Activated T-cell treated with anti-CD3 and anti-CD28 coated beads for 24 hours (primary cell): ENCODE data around the gene GBE1.

Experiments used
- DNase-seq: peaks from one replicate; pipeline ENCODE4 v3.0.0-alpha.2; 2020; ENCODE audit warnings: low read depth

Gene GBE1

DNA sequence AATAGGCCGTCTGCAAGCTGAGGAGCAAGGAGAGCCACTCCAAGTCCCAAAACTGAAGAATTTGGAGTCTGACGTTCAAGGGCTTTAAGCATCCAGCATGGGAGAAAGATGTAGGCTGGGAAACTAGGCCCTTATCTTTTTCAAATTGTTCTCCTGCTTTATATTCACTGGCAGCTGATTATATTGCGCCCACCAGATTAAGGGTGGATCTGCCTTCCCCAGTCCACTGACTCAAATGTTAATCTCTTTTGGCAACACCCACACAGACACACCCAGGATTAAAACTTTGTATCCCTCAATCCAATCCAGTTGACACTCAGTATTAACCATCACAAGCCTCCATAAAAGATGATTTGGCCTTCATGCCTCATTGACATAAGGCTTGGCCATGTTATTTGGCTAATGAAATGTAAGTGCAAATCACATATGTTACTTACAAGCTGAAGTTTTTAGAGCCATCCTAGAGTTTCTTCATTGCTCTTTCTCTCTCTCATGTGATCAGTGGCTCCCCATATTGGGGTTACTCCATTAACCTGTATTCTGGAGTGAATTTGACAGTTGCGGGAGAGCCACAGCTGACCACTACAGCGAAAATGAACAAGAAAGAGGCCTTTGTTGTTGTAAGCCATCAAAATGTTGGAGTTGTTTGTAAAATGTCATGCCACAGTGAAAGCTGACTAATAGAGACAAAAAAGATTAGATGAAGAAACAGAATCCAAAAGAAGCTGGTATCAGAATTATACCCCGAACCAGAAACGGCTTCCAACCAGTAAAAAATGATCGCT, 61.7 kb downstream of the GBE1 start:
- DNase-seq = no peak

DNA sequence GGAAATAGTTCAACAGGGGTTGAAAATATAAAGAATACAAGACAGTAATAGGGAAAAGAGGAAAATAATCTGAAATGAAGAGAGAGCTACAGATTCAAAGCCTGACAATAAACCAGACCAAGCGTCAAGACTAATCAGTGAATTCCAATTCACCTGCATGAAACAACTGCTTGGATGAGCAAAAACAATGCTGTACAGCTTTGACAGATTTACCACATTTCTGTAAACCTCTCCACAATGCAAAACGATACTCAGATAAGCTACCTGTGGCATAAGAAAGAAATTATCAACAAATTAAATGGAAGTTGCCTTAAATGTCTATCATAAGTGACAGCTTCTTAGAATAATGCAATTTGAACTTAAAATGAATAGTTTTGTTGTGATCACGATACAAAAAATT, 65.4 kb downstream of the GBE1 start:
- no peak for DNase-seq

DNA sequence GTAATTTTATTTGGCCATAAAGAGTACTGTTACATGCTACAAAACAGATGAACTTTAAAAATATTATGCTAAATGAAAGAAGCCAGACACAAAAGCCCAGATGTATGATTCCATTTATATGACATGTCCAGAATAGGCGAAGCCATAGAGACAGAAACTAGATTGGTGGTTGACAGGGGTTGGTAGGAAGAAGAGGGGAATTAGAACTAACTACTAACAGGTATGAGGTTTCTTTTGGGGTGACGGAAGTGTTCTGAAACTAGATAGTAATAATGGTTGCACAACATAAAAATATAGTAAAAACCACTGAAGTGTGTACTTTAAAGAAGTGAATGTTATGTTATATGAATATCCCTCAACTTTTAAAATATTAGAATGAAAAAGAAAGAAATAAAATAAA, 66.1 kb downstream of the GBE1 start:
- no peak for DNase-seq

DNA sequence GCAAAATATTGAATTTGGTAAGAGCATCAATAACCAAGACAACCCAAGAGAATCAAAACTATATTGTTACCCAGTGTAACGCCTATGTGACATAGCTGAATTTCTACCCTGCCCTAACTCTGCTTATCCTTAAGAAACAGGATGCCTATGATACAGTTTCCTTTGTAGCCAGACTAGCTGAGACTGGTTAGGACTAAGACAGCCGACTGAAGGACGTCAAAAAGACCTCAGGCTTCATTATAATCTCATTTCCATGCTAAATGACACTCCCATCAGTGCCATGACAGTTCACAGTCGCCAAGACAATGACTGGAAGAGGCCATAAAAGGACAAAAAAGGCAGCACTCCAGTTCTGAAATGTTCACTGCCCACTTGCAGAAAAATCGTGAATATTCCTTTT, 66.8 kb downstream of the GBE1 start:
- no peak for DNase-seq

DNA sequence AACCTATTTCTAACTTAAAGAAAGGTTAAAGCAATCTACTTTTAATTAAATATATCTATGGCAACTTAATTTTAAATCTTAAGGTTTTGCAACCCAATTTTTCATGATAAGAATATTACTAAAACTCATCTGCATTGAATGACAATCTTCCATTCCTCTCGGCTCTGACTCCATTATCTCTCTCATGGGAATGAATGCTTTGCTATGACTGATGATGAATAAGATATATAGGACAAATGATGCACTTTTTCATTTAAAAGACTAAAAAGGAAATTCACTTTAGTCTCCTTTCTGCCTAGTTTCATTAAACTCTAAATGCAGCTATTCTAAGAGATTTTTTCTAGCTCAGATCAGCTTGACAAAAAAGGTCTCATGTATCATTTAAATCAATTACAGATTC, 68.7 kb downstream of the GBE1 start:
- DNase-seq = no peak

- no peak for DNase-seq
Measured at GRCh38 chr3:81689617-81690016, 71.8 kb downstream of the GBE1 start.

GRCh38 chr3:81684751-81685395, 76.6 kb downstream of the GBE1 start:
- DNase-seq = no peak

GRCh38 chr3:81676706-81677456, 84.6 kb downstream of the GBE1 start:
- no peak for DNase-seq

GRCh38 chr3:81674690-81675089, 86.8 kb downstream of the GBE1 start:
- no peak for DNase-seq

DNA sequence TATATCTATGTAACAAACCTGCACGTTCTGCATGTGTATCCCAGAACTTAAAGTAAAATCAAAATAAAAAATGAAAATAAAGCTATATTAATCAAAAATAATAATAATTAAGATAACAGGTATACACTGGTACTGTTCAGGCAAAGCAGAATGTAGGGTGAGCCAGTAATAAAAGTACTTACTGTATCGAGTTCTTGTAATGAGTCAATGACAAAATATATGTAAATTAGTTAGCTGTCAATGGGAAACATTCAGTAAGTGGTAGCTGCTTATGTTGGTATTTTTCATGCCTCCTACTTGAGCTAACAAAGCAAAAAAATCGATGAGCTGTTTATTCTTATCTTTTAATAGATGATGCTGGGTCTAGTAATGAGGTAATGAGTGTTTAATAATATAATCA, 93.2 kb downstream of the GBE1 start:
- DNase-seq = no peak

GRCh38 chr3:81666502-81667121, 94.8 kb downstream of the GBE1 start:
- DNase-seq = no peak

- DNase-seq = no peak
Measured at GRCh38 chr3:81663114-81663513, 98.3 kb downstream of the GBE1 start.

DNA sequence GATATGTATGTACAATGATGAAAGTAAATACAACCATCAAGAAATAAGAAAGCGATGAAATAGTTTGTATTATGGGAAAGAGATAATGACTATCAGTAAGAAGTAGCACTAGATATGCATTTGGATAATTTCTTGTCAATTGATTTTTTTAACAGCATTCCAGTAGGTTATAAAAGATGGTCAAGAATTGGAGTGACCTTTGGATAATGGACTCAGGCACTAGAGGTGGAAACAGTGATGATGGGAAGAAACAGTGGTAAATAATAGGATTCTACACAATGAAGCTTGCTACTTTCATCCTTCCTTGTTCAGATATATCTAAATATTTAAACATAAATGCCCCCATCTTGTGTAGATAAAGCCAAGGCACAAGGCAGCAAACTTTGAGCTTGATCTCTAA, 101.4 kb downstream of the GBE1 start:
- DNase-seq = no peak

- DNase-seq = no peak
Measured at GRCh38 chr3:81658322-81658997, 103.0 kb downstream of the GBE1 start.

DNA sequence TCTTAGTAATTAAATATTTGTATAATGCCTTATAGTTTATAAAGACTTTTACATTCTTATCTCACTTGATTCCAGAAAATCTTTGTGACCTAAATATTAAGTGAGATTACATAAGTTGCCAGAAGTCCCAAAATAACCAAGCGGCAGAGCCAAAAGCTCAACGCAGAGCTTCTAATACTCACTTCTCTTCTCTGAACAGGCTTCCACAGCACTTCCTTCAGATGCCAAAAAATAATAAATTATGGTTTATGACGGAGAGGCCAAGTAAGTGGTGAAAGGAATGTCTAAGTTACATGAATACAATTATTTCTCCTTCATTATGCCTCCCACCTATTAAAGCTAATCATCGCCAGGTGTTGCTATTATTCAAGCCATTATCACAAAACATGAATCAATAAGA, 110.3 kb downstream of the GBE1 start:
- no peak for DNase-seq

GRCh38 chr3:81650187-81650586, 111.3 kb downstream of the GBE1 start:
- no peak for DNase-seq

DNA sequence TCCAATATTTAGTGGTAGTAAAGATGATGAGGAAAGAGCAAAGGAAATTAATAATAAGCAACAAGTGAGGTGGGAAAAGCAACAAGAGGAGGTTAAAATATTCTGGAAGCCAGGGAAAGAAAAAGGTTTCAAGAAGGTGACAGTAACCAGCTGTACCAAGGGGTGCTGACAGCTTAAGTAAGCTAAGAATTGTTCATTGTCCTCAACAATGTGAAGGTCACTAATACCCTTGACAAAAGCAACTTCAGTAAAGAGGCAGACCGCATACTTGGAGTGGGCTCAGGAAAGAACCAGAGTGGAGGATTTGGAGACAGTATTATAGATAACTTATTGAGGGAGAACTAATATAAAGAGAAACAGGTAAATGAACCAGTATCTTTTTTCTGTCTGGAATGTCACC, 116.2 kb downstream of the GBE1 start:
- no peak for DNase-seq

GRCh38 chr3:81643721-81644120, 117.7 kb downstream of the GBE1 start:
- no peak for DNase-seq

GRCh38 chr3:81638480-81638879, 123.0 kb downstream of the GBE1 start:
- DNase-seq = no peak

GRCh38 chr3:81632659-81633058, 128.8 kb downstream of the GBE1 start:
- DNase-seq = no peak

DNA sequence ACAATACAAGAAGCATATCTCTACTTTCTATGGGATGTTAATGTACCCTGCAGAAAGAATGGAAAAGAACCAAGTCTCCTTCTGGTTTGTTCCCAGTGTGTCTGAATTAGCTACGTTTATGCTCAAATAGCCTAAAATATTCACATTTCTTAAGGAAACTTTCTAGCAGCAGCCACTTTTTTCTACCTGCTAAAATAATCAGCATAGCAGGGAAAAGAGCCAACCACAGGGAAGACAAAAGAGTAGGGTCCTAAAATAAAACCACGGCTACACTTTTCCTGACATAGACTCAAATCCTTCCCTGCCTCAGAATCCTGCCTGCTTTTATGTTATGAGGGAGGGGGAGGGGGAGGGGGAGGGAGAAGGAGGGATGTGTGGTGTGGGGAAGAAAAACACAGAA, 136.7 kb downstream of the GBE1 start:
- no peak for DNase-seq

GRCh38 chr3:81622395-81622794, 139.1 kb downstream of the GBE1 start:
- no peak for DNase-seq
